H9 (cell line): ENCODE results near the gene MICAL3. TPM values are rescaled to one million over a fixed set of nuclear protein-coding genes. Genes with fewer than 3 reads are reported as not detected.
A peak's percentile ranks its signal among the peaks of the same experiment; 100 is the strongest.

Experiments
- DNase-seq: peaks from one replicate; pipeline ENCODE4 v3.0.0-alpha.2; 2017
- H2AFZ ChIP-seq: one replicate; pipeline ENCODE4 v1.6.1; 2013; ENCODE audit warnings: mild to moderate bottlenecking, low read length, control low read depth, moderate library complexity
- H2AK5ac ChIP-seq: 2 replicates; pipeline ENCODE4 v1.6.1; 2013; ENCODE audit warnings: low read length, control low read depth, mixed read lengths; ENCODE audit not compliant: insufficient read length
- H2BK120ac ChIP-seq: one replicate; pipeline ENCODE4 v1.6.1; 2013; ENCODE audit warnings: low read depth, mild to moderate bottlenecking, low read length, control low read depth, inconsistent platforms; ENCODE audit not compliant: poor library complexity, severe bottlenecking
- H2BK12ac ChIP-seq: 2 replicates; pipeline ENCODE4 v1.6.1; 2013; ENCODE audit warnings: low read length, control low read depth, mixed read lengths, low read depth; ENCODE audit not compliant: insufficient read length
- H2BK15ac ChIP-seq: 2 replicates; pipeline ENCODE4 v1.6.1; 2013; ENCODE audit warnings: low read depth, low read length, control low read depth
- H2BK20ac ChIP-seq: one replicate; pipeline ENCODE4 v1.6.1; 2013; ENCODE audit warnings: low read depth, mild to moderate bottlenecking, low read length, control low read depth, inconsistent platforms; ENCODE audit not compliant: poor library complexity, severe bottlenecking
- H2BK5ac ChIP-seq: 2 replicates; pipeline ENCODE4 v1.6.1; 2013; ENCODE audit warnings: low read length, control low read depth, mixed read lengths; ENCODE audit not compliant: insufficient read length
- H3K14ac ChIP-seq: 2 replicates; pipeline ENCODE4 v1.6.1; 2013; ENCODE audit warnings: low read length, control low read depth; ENCODE audit not compliant: insufficient read depth
- H3K18ac ChIP-seq: 2 replicates; pipeline ENCODE4 v1.6.1; 2013; ENCODE audit warnings: low read depth, mild to moderate bottlenecking, mixed read lengths, low read length, control low read depth; ENCODE audit not compliant: insufficient read length
- H3K23ac ChIP-seq: 2 replicates; pipeline ENCODE4 v1.6.1; 2013; ENCODE audit warnings: low read length, control low read depth, mixed read lengths, low read depth; ENCODE audit not compliant: insufficient read length
- H3K23me2 ChIP-seq: 2 replicates; pipeline ENCODE4 v1.6.1; 2013; ENCODE audit warnings: low read depth, mild to moderate bottlenecking, mixed read lengths, low read length, control low read depth; ENCODE audit not compliant: insufficient read length, poor library complexity, severe bottlenecking
- H3K27ac ChIP-seq: 2 replicates; pipeline ENCODE4 v1.5.1; 2013; ENCODE audit warnings: low read length, control low read depth, mixed read lengths, low read depth; ENCODE audit not compliant: insufficient read length
- H3K27me3 ChIP-seq: 2 replicates; pipeline ENCODE4 v1.6.1; 2013; ENCODE audit warnings: low read length, control low read depth, inconsistent platforms; ENCODE audit not compliant: insufficient read depth
- H3K4ac ChIP-seq: 2 replicates; pipeline ENCODE4 v1.6.1; 2013; ENCODE audit warnings: low read depth, mild to moderate bottlenecking, control low read depth, inconsistent platforms, low read length, moderate library complexity
- H3K4me1 ChIP-seq: 2 replicates; pipeline ENCODE4 v1.6.1; 2013; ENCODE audit warnings: low read length, control low read depth, inconsistent platforms; ENCODE audit not compliant: insufficient read depth
- H3K4me2 ChIP-seq: 2 replicates; pipeline ENCODE4 v1.6.1; 2013; ENCODE audit warnings: low read length, control low read depth, mixed read lengths; ENCODE audit not compliant: insufficient read length, insufficient read depth
- H3K56ac ChIP-seq: 2 replicates; pipeline ENCODE4 v1.6.1; 2013; ENCODE audit warnings: low read depth, mild to moderate bottlenecking, mixed read lengths, low read length, control low read depth; ENCODE audit not compliant: insufficient read length
- H3K79me1 ChIP-seq: 2 replicates; pipeline ENCODE4 v1.6.1; 2013; ENCODE audit warnings: low read depth, mild to moderate bottlenecking, moderate library complexity, low read length, control low read depth, inconsistent platforms; ENCODE audit not compliant: insufficient read depth, poor library complexity, severe bottlenecking
- H3K79me2 ChIP-seq: 2 replicates; pipeline ENCODE4 v1.6.1; 2013; ENCODE audit warnings: low read length, control low read depth, inconsistent platforms; ENCODE audit not compliant: insufficient read depth
- H3K9ac ChIP-seq: 2 replicates; pipeline ENCODE4 v1.6.1; 2013; ENCODE audit warnings: low read length, control low read depth, mixed read lengths; ENCODE audit not compliant: insufficient read length; ENCODE audit errors: extremely low read depth
- H3K9me3 ChIP-seq: one replicate; pipeline ENCODE4 v1.6.1; 2013; ENCODE audit warnings: low read depth, low read length, inconsistent platforms; ENCODE audit not compliant: control insufficient read depth
- H3T11ph ChIP-seq: one replicate; pipeline ENCODE4 v1.6.1; 2013; ENCODE audit warnings: mild to moderate bottlenecking, low read length, control low read depth, inconsistent platforms
- H4K20me1 ChIP-seq: one replicate; pipeline ENCODE4 v1.6.1; 2013; ENCODE audit not compliant: control insufficient read depth, insufficient read length, insufficient read depth
- H4K5ac ChIP-seq: 2 replicates; pipeline ENCODE4 v1.6.1; 2013; ENCODE audit warnings: low read depth, mild to moderate bottlenecking, mixed read lengths, low read length, control low read depth; ENCODE audit not compliant: insufficient read length
- H4K8ac ChIP-seq: replicated peaks from 2 replicates; pipeline ENCODE4 v1.6.1; 2013; ENCODE audit warnings: low read length, control low read depth, mixed read lengths, low read depth; ENCODE audit not compliant: insufficient read length
- H4K91ac ChIP-seq: 2 replicates; pipeline ENCODE4 v1.6.1; 2013; ENCODE audit warnings: low read depth, mild to moderate bottlenecking, moderate library complexity, mixed read lengths, low read length, control low read depth; ENCODE audit not compliant: insufficient read length
- H3K27ac Mint-ChIP-seq, 3 experiments: 2 replicates in 2 of 3; 3 replicates in 1 of 3; pipeline ENCODE4 v1.8.0; 2020 to 2021; ENCODE audit warnings: mixed read lengths in 3 of 3, mild to moderate bottlenecking in 1 of 3, moderate library complexity in 1 of 3
- H3K27me3 Mint-ChIP-seq: 2 replicates; pipeline ENCODE4 v1.8.0; 2021; ENCODE audit warnings: low read depth, mild to moderate bottlenecking, moderate library complexity, mixed read lengths
- H3K36me3 Mint-ChIP-seq, 3 experiments: 2 replicates in 2 of 3; 3 replicates in 1 of 3; pipeline ENCODE4 v1.8.0; 2020 to 2021; ENCODE audit warnings: low read depth in 3 of 3, mixed read lengths in 3 of 3; ENCODE audit not compliant: insufficient read depth in 1 of 3
- H3K4me1 Mint-ChIP-seq, 2 experiments: 2 replicates each; pipeline ENCODE4 v1.8.0; 2020; ENCODE audit warnings: mixed read lengths in 2 of 2
- H3K4me3 Mint-ChIP-seq, 2 experiments: 2 replicates in 1 of 2; 3 replicates in 1 of 2; pipeline ENCODE4 v1.8.0; 2020 to 2021; ENCODE audit warnings: mild to moderate bottlenecking in 2 of 2, mixed read lengths in 2 of 2, moderate library complexity in 1 of 2
- H3K9me3 Mint-ChIP-seq, 2 experiments: 2 replicates in 1 of 2; 3 replicates in 1 of 2; pipeline ENCODE4 v1.8.0; 2020; ENCODE audit warnings: mild to moderate bottlenecking in 2 of 2, mixed read lengths in 2 of 2, moderate library complexity in 1 of 2
- WGBS: extraction: QIAGEN DNeasy Blood & Tissue Kit; methylation state at CpG from one replicate; pipeline ENCODE4 v1.1.7; 2013; ENCODE audit warnings: missing lambda C conversion rate, low lambda C conversion rate, mixed read lengths; ENCODE audit not compliant: insufficient read length; ENCODE audit errors: extremely low coverage; 5-methylcytosine and 5-hydroxymethylcytosine counted together
- total RNA-seq: library from RNA; stranded (reverse); gene quantifications from 2 replicates; pipeline ENCODE4 v1.2.1, GENCODE V29; 2021
- TF ChIP-seq, protein P1 (sequence below): fragments of 200-600 bp; sonication (generic); conservative IDR thresholded peaks from 3 replicates; pipeline ENCODE4 v1.8.0; 2021; ENCODE audit warnings: antibody characterized with exemption, mild to moderate bottlenecking

Gene MICAL3
- total RNA-seq, 1 experiment from 2014 or later: 50.2 TPM

DNA sequence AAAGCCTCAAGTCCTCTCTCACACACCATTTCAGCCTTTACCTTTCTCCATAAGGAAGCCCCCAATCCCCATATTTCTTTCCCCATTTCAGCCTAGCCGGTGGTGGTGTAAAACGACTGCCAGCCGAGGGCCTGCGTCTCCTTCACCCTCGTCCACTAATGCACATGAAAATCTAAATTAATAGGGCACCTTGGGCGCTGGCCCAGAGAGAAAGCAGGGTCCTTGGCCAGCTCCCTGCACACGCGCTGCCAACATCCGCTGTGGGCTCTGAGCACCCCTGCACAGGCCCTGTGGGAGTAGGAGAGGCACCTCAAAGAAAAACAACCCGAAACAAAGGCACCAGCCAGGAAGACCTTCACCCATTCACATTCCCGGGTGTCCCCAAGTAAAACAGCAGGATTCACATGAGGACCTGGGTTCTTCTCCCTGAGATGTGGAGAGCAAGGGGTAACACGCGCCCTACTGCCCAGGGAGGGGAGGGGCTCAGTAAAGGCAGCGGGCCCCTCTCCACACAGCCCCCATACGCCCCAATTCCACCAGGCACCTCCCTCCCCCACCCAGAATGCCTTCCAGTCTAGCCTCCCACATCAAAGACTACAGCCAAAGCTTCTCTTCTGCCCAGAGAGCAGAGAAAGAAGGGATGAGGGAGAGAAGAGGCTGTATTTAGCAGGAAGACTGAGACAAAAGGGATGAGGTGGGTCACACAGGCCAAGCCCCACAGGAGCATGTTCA lies 79.0 kb downstream of the MICAL3 start:
- no peak overlapping the region for H3K4me2 ChIP-seq

More for the DNA sequence above, 79.0 kb downstream of the MICAL3 start:
- no CpG with 5 or more reads among the region's 15 CpGs for WGBS
- Histone ChIP-seq H3K56ac (no peak overlapping the region), H3K79me1 (peaks cover 13% of the 10 kb centered on the region), H3K79me2 (peaks cover 3% of the 10 kb centered on the region; the same call in 1 of the 2 replicates), H3K18ac (no peak overlapping the region), H2BK120ac (no peak overlapping the region), H3K27me3 (no peaks in the 10 kb centered on the region), H3K4me1 (peaks cover 11% of the 10 kb centered on the region; the same call in 1 of the 2 replicates), H3T11ph (no peak overlapping the region), H2BK12ac (no peak overlapping the region), H2AFZ (no peak overlapping the region), H2AK5ac (no peak overlapping the region), H3K27ac (no peak overlapping the region), H2BK5ac (no peak overlapping the region), H2BK15ac (no peak overlapping the region), H3K23me2 (no peaks in the 10 kb centered on the region), H3K23ac (no peak overlapping the region), H3K9me3 (no peaks in the 10 kb centered on the region), H4K5ac (no peak overlapping the region), H4K91ac (no peak overlapping the region), H4K8ac (no peak overlapping the region), H3K4ac (no peak overlapping the region), H3K9ac (no peak overlapping the region), H3K14ac (peak overlapping the region; percentile 11), H2BK20ac (no peak overlapping the region), H4K20me1 (no peaks in the 10 kb centered on the region)
- Mint-ChIP-seq H3K9me3 (no peaks in the 10 kb centered on the region), H3K27me3 (no peaks in the 10 kb centered on the region), H3K36me3 (no peaks in the 10 kb centered on the region), H3K4me1 (peaks cover 58 to 75% of the 10 kb centered on the region in 2 experiments), H3K27ac (peak overlapping the region; percentile 74 to 92 (median 75); a peak in 5 of 7 replicates), H3K4me3 (no peak overlapping the region)
- TF ChIP-seq, protein P1, sequence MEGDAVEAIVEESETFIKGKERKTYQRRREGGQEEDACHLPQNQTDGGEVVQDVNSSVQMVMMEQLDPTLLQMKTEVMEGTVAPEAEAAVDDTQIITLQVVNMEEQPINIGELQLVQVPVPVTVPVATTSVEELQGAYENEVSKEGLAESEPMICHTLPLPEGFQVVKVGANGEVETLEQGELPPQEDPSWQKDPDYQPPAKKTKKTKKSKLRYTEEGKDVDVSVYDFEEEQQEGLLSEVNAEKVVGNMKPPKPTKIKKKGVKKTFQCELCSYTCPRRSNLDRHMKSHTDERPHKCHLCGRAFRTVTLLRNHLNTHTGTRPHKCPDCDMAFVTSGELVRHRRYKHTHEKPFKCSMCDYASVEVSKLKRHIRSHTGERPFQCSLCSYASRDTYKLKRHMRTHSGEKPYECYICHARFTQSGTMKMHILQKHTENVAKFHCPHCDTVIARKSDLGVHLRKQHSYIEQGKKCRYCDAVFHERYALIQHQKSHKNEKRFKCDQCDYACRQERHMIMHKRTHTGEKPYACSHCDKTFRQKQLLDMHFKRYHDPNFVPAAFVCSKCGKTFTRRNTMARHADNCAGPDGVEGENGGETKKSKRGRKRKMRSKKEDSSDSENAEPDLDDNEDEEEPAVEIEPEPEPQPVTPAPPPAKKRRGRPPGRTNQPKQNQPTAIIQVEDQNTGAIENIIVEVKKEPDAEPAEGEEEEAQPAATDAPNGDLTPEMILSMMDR: no peak
- DNase-seq: no peak
